NCI-H82 treated with DMSO at 0.1 percent for 48 hours (cell line): ENCODE measurements around the gene SOX2.
"Not testable (repeated sequence)": the region's sequence is repeated elsewhere in the genome, so short reads cannot be mapped to it uniquely, and the experiment has no call there.

ENCODE experiments used
- DNase-seq: peaks from one replicate; lab custom pipeline; 2025; ENCODE audit not compliant: unreplicated experiment; lab: John Stamatoyannopoulos, UW

SOX2 gene

DNA sequence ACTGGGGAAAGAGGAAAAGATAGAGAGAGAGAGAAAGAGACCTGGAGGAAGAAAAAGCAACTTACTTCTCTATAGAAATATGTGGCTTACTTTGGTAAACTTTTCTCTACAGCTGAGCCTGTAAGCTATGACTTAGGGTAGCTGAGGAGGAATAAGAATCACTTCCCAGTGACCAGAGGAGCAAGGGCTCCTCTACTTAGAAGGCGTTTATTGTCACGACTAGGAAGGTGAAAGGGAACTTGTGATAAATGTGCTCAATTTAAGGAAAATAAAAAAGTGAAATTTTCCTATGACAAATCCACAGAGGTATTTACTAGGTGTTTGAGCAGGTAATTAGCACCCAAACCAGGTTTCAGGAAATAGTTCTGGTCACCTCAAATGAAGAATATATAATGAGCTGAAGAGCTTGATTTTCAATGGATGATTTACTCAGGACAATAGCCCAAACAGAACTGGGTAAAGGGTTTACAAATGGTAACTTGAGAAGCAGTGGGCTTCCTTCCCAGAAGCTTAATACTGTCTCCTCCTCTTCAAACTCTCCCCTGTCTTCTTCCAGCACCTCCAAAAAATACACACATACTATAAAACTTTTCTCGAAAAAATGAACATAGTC lies 46.1 kb downstream of the SOX2 start:
- no peak for DNase-seq

DNA sequence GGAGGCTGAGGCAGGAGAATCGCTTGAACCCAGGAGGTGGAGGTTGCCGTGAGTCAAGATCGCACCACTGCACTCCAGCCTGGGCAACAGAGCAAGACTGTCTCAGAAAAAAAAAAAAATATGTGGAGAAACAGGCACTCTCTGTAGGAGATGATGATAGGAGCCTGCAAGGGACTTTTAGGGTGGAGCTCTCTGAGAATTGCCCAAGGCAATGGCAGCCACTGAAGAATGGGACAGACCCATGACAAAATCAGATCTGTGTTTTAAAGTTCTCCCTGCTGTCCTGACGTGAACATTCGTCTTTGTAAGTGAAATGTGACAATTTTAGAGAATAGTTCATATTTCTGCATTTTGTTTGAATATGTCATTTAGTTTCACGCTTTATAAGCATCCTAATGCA lies 50.2 kb downstream of the SOX2 start:
- no peak for DNase-seq

DNA sequence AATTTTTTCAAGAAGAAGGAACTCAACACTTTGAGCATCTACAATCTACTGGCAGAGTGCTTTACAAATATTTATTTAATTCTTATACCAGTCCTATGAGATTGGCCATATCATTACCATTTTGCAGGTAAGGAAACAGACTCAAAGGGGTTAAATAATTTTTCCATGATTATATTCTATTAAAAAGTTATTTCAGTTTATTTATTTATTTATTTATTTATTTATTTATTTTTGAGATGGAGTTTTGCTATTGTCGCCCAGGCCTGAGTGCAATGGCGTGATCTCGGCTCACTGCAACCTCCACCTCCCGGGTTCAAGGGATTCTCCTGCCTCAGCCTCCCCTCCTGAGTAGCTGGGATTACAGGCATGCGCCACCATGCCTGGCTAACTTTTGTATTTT lies 52.3 kb downstream of the SOX2 start:
- DNase-seq: not testable (repeated sequence)
